Measurements from ENCODE around the gene CDH20. TPM values are rescaled to one million over a fixed set of nuclear protein-coding genes. Genes with fewer than 3 reads are reported as not detected.

Gene CDH20
- total RNA-seq, 4 donors from 2014 or later, result 5.9 TPM; not detected in 3

DNA sequence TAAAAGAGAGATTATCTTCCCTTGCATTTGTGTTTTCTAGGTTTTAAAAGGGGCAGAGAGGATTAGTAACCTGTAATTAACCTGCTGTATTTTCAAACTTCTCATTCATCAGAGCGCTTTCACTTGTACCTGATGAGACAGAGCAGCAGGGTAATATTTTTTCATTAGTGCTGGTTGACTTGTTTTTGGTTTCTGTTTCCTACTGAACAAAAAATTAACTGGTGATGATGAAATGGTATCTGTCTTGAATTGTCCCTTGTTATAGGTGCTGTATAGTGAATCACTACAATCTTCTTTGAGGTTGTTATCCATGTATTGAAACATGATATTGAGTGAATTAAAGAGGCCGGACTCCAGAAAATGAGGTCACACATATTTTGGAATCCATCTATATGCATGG, 37.9 kb downstream of the CDH20 start:
- Histone ChIP-seq H3K36me3 (no peaks in the 10 kb centered on the region), H3K4me3 (no peak overlapping the region), H3K9me3 (no peaks in the 10 kb centered on the region), H3K27ac (no peak overlapping the region), H3K27me3 (no peaks in the 10 kb centered on the region), H3K4me1 (no peaks in the 10 kb centered on the region)
- intact Hi-C loops (cut with DNase I; ENCODE audit: low total_unique reads), result no loop called here
- TF ChIP-seq POLR2A (IDR thresholded peaks at IDR 0.05), result no peak
- TF ChIP-seq, protein P1, sequence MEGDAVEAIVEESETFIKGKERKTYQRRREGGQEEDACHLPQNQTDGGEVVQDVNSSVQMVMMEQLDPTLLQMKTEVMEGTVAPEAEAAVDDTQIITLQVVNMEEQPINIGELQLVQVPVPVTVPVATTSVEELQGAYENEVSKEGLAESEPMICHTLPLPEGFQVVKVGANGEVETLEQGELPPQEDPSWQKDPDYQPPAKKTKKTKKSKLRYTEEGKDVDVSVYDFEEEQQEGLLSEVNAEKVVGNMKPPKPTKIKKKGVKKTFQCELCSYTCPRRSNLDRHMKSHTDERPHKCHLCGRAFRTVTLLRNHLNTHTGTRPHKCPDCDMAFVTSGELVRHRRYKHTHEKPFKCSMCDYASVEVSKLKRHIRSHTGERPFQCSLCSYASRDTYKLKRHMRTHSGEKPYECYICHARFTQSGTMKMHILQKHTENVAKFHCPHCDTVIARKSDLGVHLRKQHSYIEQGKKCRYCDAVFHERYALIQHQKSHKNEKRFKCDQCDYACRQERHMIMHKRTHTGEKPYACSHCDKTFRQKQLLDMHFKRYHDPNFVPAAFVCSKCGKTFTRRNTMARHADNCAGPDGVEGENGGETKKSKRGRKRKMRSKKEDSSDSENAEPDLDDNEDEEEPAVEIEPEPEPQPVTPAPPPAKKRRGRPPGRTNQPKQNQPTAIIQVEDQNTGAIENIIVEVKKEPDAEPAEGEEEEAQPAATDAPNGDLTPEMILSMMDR (IDR thresholded peaks at IDR 0.05), result no peak
- no peak for DNase-seq

DNA sequence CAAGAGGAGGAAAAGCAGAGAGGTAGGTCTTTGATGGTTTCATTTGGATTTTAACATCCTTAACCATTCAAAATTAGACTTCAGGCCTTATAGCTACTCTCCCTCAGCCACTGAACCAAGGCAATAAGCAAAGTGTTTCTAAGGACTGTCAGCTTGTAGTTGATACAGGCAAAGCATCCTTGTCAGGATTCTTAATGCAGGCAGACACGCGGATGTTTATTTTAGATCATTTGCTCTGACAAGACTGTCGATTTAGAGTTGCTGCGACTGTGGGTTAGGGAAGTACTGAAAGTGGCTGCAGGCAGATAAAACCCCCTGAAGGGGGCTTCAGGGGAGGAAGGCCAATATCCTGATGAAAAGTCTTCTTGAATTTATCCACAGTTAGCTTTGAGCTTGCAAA, 46.6 kb downstream of the CDH20 start:
- TF ChIP-seq POLR2A (IDR thresholded peaks at IDR 0.05), result no peak
- TF ChIP-seq, protein P1 (IDR thresholded peaks at IDR 0.05), result no peak
- no peaks in the 10 kb centered on the region for H3K4me1 ChIP-seq
- H3K27me3 ChIP-seq, result no peaks in the 10 kb centered on the region
- no peak overlapping the region for H3K4me3 ChIP-seq
- no peaks in the 10 kb centered on the region for H3K36me3 ChIP-seq
- H3K27ac ChIP-seq, result no peak overlapping the region
- intact Hi-C loops (cut with DNase I; ENCODE audit: low total_unique reads), result no loop called here
- no peak for DNase-seq
- H3K9me3 ChIP-seq, result no peaks in the 10 kb centered on the region

DNA sequence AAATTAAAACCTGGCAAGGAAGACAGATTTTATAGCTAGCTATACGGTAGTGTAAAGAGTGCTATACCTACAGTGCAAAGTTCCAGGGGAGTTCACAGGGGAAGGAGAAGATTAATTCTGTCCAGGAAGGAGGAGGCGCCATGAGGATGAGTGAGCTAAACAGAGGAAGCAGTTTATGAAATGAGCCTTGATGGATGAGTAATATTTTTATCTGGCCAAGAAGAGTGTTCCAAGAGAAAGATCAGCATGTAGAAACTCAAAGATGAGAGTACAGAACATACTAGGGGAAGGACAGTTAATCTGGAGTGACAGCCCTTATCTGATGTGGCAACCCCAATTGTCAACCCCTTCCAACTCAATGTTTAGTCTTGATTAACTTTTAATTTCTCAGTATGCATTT, 54.8 kb downstream of the CDH20 start:
- TF ChIP-seq, protein P1 (IDR thresholded peaks at IDR 0.05), result no peak
- TF ChIP-seq POLR2A (IDR thresholded peaks at IDR 0.05), result no peak
- intact Hi-C loops (cut with DNase I; ENCODE audit: low total_unique reads), result no loop called here
- Histone ChIP-seq H3K27me3 (no peaks in the 10 kb centered on the region), H3K9me3 (no peaks in the 10 kb centered on the region), H3K36me3 (no peaks in the 10 kb centered on the region), H3K4me3 (no peak overlapping the region), H3K4me1 (no peaks in the 10 kb centered on the region), H3K27ac (no peak overlapping the region)
- no peak for DNase-seq

DNA sequence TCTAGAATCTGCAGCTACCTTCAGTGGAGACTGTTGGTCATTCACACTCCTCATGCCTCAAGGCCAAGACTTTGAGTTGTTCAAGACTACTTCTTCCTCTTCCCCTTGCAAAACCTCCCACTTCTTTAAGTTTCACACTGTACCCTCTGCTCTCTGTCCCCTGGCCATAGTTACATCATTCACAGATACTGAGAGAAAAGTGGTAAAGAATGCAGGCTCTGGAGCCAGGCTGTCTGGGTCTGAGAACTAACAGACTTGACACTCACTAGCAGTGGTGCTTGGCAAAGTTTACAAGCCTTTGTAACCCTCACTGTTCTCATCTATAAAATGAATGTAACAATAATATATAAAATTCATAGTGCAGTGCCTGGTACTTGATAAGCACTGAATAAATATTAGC, 61.8 kb downstream of the CDH20 start:
- Histone ChIP-seq H3K27ac (no peak overlapping the region), H3K4me1 (no peaks in the 10 kb centered on the region), H3K36me3 (no peaks in the 10 kb centered on the region), H3K9me3 (no peaks in the 10 kb centered on the region), H3K27me3 (no peaks in the 10 kb centered on the region), H3K4me3 (no peak overlapping the region)
- intact Hi-C loops (cut with DNase I; ENCODE audit: low total_unique reads), result no loop called here
- TF ChIP-seq, protein P1 (IDR thresholded peaks at IDR 0.05), result no peak
- no peak for TF ChIP-seq POLR2A (IDR thresholded peaks at IDR 0.05)
- no peak for DNase-seq

DNA sequence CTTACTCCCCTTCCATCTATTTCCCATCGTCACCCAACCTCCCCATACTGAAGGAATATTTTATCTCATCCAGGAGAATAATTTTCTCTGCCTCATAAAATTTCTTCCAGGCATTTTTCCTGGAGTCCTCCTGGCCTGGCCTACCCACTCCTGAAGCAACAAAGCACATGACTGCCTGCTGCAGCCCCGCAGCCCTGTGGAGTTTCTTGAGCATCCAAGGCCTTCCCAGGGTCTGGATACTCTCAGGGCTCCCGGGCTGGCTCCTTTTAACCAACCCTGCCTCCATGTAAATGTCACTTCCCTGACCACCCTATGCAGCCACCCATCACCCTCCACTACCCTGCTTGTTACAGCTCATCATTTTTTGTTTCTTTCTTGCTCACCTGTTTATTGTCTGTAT, 64.0 kb downstream of the CDH20 start:
- Histone ChIP-seq H3K27me3 (no peaks in the 10 kb centered on the region), H3K4me1 (no peaks in the 10 kb centered on the region), H3K36me3 (no peaks in the 10 kb centered on the region), H3K9me3 (no peaks in the 10 kb centered on the region), H3K27ac (no peak overlapping the region), H3K4me3 (no peak overlapping the region)
- DNase-seq, result no peak
- no peak for TF ChIP-seq POLR2A (IDR thresholded peaks at IDR 0.05)
- TF ChIP-seq, protein P1 (IDR thresholded peaks at IDR 0.05), result no peak
- intact Hi-C loops (cut with DNase I; ENCODE audit: low total_unique reads), result no loop called here

Data from uterus (tissue), 4 donors.